NCI-H146 (cell line): Measurements from ENCODE around the gene ADAP1.
"Not testable (repeated sequence)": the region's sequence is repeated elsewhere in the genome, so short reads cannot be mapped to it uniquely, and the experiment has no call there.

Experiments
- DNase-seq: peaks from one replicate; lab custom pipeline; 2025; lab: John Stamatoyannopoulos, UW

ADAP1 gene, protein sequence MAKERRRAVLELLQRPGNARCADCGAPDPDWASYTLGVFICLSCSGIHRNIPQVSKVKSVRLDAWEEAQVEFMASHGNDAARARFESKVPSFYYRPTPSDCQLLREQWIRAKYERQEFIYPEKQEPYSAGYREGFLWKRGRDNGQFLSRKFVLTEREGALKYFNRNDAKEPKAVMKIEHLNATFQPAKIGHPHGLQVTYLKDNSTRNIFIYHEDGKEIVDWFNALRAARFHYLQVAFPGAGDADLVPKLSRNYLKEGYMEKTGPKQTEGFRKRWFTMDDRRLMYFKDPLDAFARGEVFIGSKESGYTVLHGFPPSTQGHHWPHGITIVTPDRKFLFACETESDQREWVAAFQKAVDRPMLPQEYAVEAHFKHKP

GRCh38 chr7:954330-955238 lies at the start of gene ADAP1:
TSS of gene ADAP1 (minus strand) at chr7:954680. CDS start at chr7:954477, 203 bp downstream.
- DNase-seq: peak; percentile 50

DNA sequence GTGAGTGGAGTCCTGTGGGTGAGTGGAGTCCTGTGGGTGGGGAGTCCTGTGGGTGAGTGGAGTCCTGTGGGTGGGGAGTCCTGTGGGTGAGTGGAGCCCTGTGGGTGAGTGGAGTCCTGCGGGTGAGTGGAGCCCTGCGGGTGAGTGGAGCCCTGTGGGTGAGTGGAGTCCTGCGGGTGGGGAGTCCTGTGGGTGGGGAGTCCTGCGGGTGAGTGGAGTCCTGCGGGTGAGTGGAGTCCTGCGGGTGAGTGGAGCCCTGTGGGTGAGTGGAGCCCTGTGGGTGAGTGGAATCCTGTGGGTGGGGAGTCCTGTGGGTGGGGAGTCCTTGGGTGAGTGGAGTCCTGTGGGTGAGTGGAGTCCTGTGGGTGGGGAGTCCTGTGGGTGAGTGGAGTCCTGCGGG lies 48.0 kb upstream of the ADAP1 start:
- not testable (repeated sequence) for DNase-seq

DNA sequence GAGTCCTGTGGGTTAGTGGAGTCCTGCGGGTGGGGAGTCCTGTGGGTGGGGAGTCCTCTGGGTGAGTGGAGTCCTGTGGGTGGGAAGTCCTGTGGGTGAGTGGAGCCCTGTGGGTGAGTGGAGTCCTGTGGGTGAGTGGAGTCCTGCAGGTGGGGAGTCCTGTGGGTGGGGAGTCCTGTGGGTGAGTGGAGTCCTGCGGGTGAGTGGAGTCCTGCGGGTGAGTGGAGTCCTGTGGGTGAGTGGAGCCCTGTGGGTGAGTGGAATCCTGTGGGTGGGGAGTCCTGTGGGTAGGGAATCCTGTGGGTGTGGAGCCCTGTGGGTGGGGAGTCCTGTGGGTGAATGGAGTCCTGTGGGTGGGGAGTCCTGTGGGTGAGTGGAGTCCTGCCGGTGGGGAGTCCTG lies 47.5 kb upstream of the ADAP1 start:
- not testable (repeated sequence) for DNase-seq

- not testable (repeated sequence) for DNase-seq
Measured at GRCh38 chr7:1001069-1001770, 46.7 kb upstream of the ADAP1 start.

DNA sequence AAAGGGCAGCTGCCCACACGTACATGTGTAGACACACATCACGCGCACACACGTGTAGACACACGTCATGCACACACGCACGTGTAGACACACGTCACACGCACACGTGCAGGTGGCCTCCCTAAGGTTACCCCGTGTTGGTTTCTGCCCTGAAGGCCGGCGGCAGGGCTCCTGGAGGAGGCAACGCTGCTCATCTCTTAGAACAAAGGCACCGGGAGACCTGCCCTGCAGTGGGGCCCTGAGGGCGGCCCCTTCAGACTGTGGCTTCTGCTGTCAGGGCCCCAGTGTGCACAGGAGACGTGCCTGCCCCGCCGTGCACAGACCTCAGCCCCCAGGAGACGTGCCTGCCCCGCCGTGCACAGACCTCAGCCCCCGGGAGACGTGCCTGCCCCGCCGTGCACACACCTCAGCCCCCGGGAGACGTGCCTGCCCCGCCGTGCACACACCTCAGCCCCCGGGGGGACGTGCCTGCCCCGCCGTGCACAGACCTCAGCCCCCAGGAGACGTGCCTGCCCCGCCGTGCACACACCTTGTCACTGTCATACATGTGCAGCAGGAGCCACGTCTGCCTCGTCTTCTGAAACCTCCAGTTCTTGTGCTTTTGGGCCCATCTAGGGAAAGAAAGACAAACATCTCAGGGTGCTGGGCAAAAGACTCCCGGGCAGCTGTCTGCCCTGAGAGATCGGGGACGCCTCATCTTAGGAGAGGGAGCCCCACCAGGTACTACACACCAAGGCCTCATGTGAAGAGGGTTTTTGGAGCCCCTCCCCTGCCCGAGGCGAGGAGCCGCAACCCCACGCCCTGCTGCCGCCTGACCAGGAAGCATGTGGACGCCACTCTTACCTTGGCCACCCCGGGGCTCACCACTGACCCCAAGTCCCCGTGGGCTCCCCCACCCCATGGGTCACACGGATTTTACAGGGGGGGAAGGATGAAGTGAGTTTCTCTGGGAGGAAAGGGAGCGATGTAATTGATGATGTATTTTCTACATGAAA lies 45.8 kb upstream of the ADAP1 start:
- DNase-seq: no peak

DNA sequence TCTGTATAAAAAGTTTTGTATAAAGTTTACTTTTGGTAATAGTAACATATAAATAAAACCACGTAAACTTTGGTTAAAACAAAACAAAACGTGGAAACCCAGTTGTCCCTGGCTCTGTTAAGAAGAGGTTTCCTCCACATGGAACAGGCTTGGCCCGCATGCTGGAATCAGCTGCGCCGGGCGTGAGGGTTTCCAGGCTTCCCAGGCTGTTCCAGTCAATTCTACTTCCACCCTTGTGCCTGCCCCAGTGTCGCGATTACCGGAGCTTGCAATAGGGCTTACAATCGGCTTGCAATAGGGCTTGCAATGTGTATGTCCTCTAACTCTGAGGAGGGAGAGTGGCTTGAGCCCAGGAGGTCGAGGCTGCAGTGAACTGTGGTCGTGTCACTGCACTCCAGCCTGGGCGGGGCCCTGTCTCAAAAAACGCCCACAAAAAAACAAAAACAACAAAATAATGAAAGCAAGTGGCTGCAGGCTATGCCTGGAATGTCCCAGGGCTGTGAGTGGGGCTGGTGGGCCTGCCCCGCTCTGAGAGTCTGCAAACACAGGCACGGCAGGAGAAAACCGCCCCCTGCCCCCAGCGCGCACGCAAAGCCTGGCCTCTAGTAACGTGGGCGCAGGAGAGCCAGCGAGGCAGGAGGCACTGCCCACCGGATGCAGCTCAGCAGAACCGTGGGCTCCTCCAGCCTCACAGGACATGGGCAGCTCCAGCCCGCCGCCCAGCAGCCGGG lies 44.8 kb upstream of the ADAP1 start:
- no peak for DNase-seq

DNA sequence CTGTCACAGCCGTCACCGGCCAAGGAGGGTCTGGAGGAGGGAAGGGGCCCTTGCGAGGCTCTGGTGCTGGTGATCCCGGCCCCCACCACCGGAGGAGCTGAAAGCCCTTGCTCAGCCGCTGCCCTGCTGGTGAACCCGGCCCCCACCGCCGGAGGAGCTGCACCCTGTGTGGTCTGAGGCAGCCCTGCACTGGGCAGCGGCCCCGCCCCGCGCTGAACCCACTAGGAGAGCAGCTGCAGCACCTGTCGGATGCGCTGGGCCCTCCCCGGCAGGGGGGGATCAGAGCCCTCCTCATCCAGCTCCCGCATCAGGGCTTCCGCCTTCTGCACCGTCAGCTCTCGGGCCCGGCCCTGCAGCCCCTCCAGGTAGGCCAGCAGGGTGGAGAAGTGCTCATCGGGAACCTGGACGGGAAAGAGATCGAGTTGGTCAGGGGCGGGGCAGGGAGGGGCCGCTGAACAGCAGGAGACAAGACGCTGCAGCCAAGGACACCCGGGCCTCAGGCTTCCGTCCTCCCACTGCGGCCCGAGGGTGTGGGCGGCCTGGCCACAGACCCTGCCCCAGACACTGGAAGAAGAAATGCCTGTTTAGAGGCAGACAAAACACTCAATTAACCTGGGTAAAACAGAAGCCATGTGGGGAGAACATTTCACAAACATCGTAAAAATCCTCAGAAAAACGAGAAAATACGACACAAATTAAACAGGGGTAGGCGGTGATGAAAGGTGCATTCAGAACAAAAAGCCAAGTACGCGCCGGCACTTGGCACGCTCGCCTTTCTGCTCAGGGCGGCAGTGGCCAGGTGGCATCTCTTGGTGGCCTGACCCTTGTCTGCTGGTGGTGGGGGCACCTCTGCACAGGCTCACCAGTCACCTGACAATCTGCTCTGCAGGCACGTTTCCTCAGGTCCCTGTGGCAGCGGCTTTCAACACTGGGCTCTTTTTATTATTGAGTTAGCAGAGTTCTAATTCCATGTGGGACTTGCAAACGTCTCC lies 43.2 kb upstream of the ADAP1 start:
- no peak for DNase-seq

GRCh38 chr7:996079-996872 lies 41.8 kb upstream of the ADAP1 start:
- no peak for DNase-seq

DNA sequence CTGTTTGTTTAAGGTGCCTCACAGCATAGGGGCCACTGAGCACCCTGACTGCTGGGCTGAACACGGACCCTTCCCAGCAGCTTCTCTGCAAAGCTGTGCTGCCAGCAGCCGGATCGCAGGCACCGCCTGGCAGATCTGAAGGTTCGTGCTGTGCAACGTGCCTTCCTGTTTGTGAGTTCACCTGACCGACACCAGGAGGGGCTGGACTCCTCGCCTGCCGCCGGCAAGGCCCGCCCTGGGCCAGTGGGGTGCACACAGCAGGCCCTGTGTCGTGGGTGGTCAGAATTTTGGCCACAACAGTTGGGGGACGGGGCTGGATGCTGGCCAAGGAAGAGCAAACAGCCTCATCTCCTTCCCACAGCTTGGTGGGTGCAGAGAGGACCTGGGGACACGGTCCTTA lies 41.1 kb upstream of the ADAP1 start:
- DNase-seq: no peak

DNA sequence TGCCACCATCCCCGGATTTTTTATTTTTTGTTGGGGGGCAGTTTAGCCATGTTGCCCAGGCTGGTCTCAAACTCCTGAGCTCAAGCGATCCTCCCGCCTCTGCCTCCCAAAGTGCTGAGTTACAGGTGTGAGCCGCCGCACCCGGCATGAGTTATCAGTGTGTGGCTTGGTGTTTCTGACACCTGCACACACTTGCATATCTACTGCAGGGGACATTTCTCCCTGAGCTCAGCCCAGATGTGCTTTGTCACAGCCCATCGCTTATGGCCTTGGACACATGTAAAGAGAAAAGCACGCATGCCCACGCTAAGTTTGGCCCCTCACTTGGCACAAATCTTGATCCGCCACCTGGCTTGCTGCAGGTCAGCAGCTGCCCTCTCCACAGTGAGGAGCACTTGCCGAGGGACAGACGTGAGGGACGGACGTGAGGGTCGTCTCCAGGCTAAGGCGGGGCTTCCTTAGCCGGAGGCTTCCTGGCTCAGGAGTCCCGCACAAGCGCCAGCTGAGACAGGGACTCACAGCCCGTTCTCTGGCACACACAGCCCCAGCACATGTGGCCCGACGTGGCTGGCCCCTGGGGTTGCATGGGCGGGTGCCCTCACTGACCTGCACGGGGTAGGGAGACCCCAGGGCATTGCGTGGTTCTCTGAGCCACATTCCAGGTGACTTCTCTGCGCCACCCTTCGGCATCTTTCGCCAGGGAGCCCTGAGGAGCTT lies 40.3 kb upstream of the ADAP1 start:
- no peak for DNase-seq

DNA sequence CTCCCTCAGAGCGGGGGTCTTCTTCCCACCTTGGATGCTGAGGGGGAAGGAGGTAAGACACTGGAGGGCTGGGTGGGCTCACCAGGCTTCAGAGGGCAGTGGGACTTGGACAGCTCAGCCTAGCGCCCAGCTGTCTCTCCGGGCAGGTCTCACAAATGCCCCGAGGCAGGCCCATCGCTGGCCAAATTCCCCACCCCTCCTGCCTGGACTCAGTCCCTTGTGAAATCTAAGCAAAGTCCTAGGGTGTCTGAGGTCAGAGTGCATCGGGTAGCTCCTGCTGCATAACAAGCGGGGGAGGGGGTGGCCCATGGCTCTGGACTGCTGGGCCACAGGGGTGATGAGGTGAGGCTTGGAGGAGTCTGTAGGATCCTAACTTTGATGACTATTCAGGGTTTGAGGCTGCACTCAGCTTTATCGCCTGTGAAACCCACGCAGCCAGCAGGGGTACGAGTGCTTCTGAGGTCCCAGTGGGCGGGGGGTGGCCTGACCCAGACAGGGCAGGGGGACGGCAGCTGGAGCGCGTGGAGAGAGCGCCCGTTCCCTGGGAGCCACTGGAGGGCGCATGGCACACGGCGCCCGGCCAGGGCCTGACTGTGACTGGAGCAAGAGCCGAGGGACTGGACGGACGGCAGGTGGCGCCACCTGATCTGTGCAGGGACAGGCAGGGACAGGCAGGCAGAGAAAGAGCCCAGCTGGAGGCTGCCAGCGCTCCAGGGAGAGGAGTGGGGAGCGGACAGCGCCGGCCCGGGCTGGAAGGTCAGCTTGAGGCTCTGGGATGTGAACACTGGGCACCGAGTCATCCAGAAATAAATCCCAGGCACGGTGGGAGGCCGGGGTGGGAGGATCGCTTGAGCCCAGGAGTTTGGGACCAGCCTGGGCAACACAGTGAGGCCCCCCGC lies 38.5 kb upstream of the ADAP1 start:
- DNase-seq: peak; percentile 95

GRCh38 chr7:991729-992656 lies 37.5 kb upstream of the ADAP1 start:
- no peak for DNase-seq

DNA sequence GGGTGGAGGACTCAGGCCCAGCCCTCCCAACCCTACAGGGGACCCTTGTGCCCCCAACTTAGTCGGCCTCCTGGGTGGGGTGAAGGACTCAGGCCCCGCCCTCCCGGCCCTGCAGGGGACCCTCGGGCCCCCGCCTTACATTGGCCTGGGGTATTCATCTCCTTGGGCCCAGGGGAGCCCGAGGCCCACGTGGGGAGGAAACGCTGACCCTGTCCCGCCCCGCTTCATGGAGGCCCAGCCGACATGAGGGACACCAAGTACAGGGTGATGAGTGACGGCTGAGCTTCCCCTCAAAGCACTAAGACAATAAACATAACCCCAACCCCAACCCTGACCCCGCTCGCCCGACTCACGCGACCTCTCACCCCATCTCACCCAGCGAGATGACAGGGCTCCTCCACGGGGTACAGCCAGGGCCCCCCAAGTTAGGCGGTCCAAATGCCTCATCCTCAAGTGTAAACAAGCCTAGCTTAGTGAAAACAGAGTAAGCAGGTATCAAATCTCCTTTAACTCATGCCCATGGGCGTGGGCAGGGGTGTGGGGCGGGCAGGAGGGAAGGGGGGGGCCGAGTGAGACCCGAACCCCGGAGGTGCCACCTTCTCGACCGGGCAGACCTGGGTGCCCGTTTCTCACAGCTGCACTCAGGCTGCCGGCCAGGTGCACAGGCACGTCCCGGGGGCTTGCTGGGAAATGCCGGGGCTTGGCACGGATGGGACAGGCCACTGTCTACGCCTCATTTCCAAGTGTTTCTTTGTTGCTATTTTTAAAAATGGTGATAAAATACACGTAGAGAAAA lies 36.7 kb upstream of the ADAP1 start:
- DNase-seq: no peak

GRCh38 chr7:990352-990932 lies 36.0 kb upstream of the ADAP1 start:
- no peak for DNase-seq
